Ishikawa (cell line): ENCODE results near the gene TMEM101.
A peak's percentile ranks its signal among the peaks of the same experiment; 100 is the strongest.

Experiments used
- CEBPB ChIP-seq: IDR thresholded peaks from 2 replicates; pipeline ENCODE4 v1.6.1; 2012
- CREB1 ChIP-seq: IDR thresholded peaks from 2 replicates; pipeline ENCODE4 v1.6.1; 2012; ENCODE audit warnings: low read depth
- EGR1 ChIP-seq: IDR thresholded peaks from 2 replicates; pipeline ENCODE4 v1.6.1; 2012
- EP300 ChIP-seq: IDR thresholded peaks from 2 replicates; pipeline ENCODE4 v1.6.1; 2012; ENCODE audit warnings: borderline replicate concordance
- FOXM1 ChIP-seq: IDR thresholded peaks from 2 replicates; pipeline ENCODE4 v1.6.1; 2012; ENCODE audit warnings: low read depth, borderline replicate concordance
- NFIC ChIP-seq: IDR thresholded peaks from 2 replicates; pipeline ENCODE4 v1.6.1; 2012
- RAD21 ChIP-seq: IDR thresholded peaks from 2 replicates; pipeline ENCODE4 v1.6.1; 2012; ENCODE audit warnings: low read depth
- TAF1 ChIP-seq: IDR thresholded peaks from 2 replicates; pipeline ENCODE4 v1.6.1; 2012; ENCODE audit warnings: low read depth, mild to moderate bottlenecking
- TCF12 ChIP-seq: IDR thresholded peaks from 2 replicates; pipeline ENCODE4 v1.6.1; 2012; ENCODE audit warnings: low read depth
- TEAD4 ChIP-seq: IDR thresholded peaks from 2 replicates; pipeline ENCODE4 v1.6.1; 2012
- USF1 ChIP-seq: IDR thresholded peaks from 2 replicates; pipeline ENCODE4 v1.6.1; 2012
- YY1 ChIP-seq: IDR thresholded peaks from 2 replicates; pipeline ENCODE4 v1.6.1; 2012; ENCODE audit warnings: low read depth
- ZBTB7A ChIP-seq: IDR thresholded peaks from 2 replicates; pipeline ENCODE4 v1.6.1; 2012; ENCODE audit warnings: low read depth
- TF ChIP-seq, protein P1 (sequence below): IDR thresholded peaks from 2 replicates; pipeline ENCODE4 v1.6.1; 2012
- TF ChIP-seq, protein P2 (sequence below): IDR thresholded peaks from 2 replicates; pipeline ENCODE4 v1.6.1; 2012; ENCODE audit warnings: low read depth, mild to moderate bottlenecking

TMEM101 gene

DNA sequence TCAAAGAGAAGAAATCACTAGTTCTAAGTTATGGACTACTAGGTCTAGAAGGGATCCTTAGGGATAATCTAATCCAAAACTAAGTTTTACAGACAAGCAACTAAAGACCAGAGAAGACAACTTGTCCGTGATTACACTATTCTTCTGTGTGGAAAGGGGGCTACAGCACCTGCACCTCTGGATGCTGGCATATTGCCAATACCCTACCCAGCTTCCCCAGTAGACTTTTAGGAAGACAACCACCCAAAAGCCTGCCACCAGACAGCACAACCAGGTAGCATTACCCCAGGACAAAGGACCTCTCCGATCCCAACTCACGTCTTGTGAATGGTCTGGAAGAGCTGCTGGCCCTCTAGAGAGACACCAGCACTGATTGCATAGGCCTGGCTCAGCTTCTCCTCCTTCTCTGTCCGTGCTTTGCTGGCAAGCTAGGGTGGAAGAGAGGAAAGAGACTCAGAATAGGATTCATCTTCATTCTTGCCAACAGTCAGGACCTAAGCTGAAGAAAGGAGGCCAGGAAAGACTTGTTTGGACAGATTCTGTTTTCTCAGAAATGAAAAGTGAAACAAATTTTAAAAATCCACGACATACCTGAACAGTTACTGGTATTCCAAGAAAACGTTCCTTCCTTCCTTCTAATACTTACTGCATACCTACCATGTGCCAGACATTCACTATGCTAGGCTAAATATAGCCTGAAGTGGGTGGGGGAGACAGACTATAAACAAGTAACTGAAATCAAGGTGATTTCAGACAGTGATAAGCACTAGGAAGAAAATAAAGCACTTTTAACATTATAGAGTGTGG lies 25.3 kb upstream of the TMEM101 start:
- TF ChIP-seq USF1 = no peak
- TF ChIP-seq NFIC = peak; percentile 35; the same call in 1 of the 2 replicates

DNA sequence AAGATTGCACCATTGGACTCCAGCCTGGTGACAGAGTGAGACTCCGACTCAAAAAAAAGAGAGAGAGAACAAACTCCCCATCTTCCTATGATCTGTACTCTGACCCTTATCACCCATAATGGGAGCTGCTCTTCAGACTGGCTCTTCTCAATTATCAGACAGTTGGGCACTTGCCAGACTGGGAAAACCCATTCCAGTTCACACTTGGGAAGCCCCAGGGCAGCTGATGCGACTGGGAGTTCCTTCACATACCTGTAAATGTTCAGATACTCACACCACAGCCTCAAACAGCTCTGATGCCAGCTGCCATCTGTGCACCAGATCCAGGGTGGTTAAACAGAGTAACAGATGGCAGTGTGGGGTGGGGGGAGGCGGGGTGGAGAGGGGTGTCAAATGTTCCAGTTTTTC lies 23.8 kb upstream of the TMEM101 start:
- TF ChIP-seq TEAD4 (no peak), NFIC (no peak), CEBPB (no peak)

DNA sequence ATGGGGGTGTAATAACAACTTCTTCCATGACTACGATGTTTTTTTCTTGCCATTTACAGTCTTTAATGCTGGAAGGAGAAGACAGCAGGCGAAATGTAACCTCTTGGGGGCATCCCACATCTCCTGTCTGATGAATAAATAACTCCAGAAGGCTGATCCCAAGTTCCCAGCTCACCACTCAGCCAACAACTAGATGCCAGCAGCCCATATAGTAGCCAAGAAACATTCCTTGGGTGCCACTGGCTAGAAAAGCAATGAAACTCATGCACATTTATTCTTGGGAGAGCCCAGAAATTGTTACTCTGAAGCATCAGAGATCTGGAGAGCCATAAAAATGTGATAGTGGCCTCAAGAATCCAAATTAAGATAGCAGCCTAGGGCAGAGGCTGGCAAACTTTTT lies 22.7 kb upstream of the TMEM101 start:
- no peak for TF ChIP-seq FOXM1
- no peak for TF ChIP-seq YY1
- TF ChIP-seq TEAD4 = no peak
- no peak for TF ChIP-seq EP300
- TF ChIP-seq RAD21 = no peak
- TF ChIP-seq EGR1 = no peak
- no peak for TF ChIP-seq TCF12
- TF ChIP-seq CEBPB = no peak
- TF ChIP-seq, protein P1, sequence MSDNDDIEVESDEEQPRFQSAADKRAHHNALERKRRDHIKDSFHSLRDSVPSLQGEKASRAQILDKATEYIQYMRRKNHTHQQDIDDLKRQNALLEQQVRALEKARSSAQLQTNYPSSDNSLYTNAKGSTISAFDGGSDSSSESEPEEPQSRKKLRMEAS = no peak

- TF ChIP-seq CEBPB = no peak
- TF ChIP-seq, protein P2, sequence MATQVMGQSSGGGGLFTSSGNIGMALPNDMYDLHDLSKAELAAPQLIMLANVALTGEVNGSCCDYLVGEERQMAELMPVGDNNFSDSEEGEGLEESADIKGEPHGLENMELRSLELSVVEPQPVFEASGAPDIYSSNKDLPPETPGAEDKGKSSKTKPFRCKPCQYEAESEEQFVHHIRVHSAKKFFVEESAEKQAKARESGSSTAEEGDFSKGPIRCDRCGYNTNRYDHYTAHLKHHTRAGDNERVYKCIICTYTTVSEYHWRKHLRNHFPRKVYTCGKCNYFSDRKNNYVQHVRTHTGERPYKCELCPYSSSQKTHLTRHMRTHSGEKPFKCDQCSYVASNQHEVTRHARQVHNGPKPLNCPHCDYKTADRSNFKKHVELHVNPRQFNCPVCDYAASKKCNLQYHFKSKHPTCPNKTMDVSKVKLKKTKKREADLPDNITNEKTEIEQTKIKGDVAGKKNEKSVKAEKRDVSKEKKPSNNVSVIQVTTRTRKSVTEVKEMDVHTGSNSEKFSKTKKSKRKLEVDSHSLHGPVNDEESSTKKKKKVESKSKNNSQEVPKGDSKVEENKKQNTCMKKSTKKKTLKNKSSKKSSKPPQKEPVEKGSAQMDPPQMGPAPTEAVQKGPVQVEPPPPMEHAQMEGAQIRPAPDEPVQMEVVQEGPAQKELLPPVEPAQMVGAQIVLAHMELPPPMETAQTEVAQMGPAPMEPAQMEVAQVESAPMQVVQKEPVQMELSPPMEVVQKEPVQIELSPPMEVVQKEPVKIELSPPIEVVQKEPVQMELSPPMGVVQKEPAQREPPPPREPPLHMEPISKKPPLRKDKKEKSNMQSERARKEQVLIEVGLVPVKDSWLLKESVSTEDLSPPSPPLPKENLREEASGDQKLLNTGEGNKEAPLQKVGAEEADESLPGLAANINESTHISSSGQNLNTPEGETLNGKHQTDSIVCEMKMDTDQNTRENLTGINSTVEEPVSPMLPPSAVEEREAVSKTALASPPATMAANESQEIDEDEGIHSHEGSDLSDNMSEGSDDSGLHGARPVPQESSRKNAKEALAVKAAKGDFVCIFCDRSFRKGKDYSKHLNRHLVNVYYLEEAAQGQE = no peak
- TF ChIP-seq ZBTB7A = no peak
- TF ChIP-seq USF1 = no peak
- TF ChIP-seq CREB1 = no peak
These were observed 19.2 kb upstream of the TMEM101 start for GRCh38 chr17:44033861-44034408.

DNA sequence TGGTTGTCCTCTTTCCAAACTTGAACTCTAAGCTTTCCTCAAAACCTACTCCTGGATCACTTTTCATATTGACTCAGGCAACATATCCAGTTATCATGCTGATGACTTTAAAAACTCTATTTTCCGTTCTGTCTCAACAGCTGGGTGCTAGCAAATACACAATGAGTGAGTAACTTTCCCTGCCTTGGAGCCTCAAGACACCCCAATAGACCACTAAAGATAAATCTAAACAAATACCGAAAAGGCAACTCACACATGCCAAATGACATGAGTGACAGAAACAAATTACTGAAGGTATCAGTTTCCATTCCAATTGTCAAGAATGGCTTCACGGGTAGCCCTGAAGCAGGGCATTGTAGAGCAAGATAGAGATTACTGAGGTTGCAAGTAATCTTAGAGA lies 15.7 kb upstream of the TMEM101 start:
- TF ChIP-seq NFIC (no peak), TCF12 (no peak), EP300 (no peak), YY1 (no peak), EGR1 (no peak), TAF1 (no peak), TEAD4 (no peak), RAD21 (no peak), FOXM1 (no peak), ZBTB7A (no peak), CEBPB (no peak), CREB1 (no peak), USF1 (no peak)
- TF ChIP-seq, protein P1 = no peak
- TF ChIP-seq, protein P2 = no peak

DNA sequence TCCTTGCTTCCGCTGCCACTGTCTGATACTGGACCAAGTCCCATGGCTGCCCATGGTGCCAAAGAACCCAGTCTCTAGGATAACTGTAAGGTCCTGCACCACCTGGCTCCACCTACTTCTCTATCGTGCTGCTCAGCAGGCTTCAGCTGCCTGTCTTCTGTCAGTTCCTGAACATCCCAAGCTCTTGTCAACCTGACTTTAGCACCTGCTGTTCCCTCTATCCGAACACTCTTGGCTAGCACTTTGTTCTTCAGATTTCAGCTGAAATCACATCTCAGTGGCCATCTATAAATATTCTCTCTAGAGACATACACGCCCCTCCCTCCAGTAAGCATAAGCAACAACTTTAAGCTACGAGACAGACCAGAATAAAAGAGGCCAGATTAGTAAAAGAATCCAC lies 15.0 kb upstream of the TMEM101 start:
- TF ChIP-seq RAD21 (no peak), TEAD4 (no peak), TAF1 (no peak), EGR1 (no peak), CREB1 (no peak), ZBTB7A (no peak), EP300 (no peak), USF1 (no peak), CEBPB (no peak), YY1 (no peak), NFIC (no peak), FOXM1 (no peak)
- TF ChIP-seq, protein P1 = no peak
- TF ChIP-seq, protein P2 = no peak
